Measurements from ENCODE around the gene C16orf54. TPM values are rescaled to one million over a fixed set of nuclear protein-coding genes. Genes with fewer than 3 reads are reported as not detected.
A peak's percentile ranks its signal among the peaks of the same experiment; 100 is the strongest.

The C16orf54 gene
- total and polyA plus RNA-seq, 4 donors: 0.38 to 2.4 (median 0.84) TPM

GRCh38 chr16:29702269-29702668 lies 43.5 kb downstream of the C16orf54 start (continued):
- no peak for TF ChIP-seq GABPA (IDR thresholded peaks at IDR 0.05 in 1 of 2, conservative IDR thresholded peaks at IDR 0.05 in 1 of 2)
- TF ChIP-seq MAX (IDR thresholded peaks at IDR 0.05): no peak

- no peaks in the 10 kb centered on the region for H3K9me3 ChIP-seq (ENCODE audit: control insufficient read depth in 4 of 4, low read length in 3 of 4)
- H3K27me3 ChIP-seq (ENCODE audit: control insufficient read depth in 4 of 4, insufficient read depth in 4 of 4, low read length in 3 of 4): no peaks in the 10 kb centered on the region
- H3K36me3 ChIP-seq (ENCODE audit: control insufficient read depth in 4 of 4, insufficient read depth in 3 of 4, low read depth in 1 of 4, low read length in 3 of 4): peaks cover 0 to 2% (median 0%) of the 10 kb centered on the region in 4 donors
- no peak overlapping the region for H3K9ac ChIP-seq (ENCODE audit: low read depth in 1 of 2, low read length in 2 of 2)
- DNase-seq (ENCODE audit: low spot score): no peak
- 83% methylated on average over 5 of the region's 5 CpGs for WGBS
- no peak overlapping the region for H3K4me3 ChIP-seq (ENCODE audit: low read depth in 1 of 3, low read length in 3 of 3)
- peaks cover 0 to 3% (median 0%) of the 10 kb centered on the region in 4 donors for H3K4me1 ChIP-seq (ENCODE audit: control insufficient read depth in 4 of 4, insufficient read depth in 4 of 4, low read length in 3 of 4)
- no peak overlapping the region for H3K27ac ChIP-seq (ENCODE audit: low read depth in 1 of 2, low read length in 2 of 2)
- TF ChIP-seq ATF3 (IDR thresholded peaks at IDR 0.05) (no peak), RXRA (IDR thresholded peaks at IDR 0.05) (no peak), ZBTB33 (IDR thresholded peaks at IDR 0.05) (no peak), NR2F2 (IDR thresholded peaks at IDR 0.05) (no peak), HNF4G (IDR thresholded peaks at IDR 0.05) (no peak), YY1 (IDR thresholded peaks at IDR 0.05) (no peak), HNF4A (conservative IDR thresholded peaks at IDR 0.05) (no peak)
Observed at GRCh38 chr16:29701214-29701555, 44.6 kb downstream of the C16orf54 start.

GRCh38 chr16:29700253-29700987 lies 45.4 kb downstream of the C16orf54 start:
- TF ChIP-seq ZBTB33 (IDR thresholded peaks at IDR 0.05) (no peak), RAD21 (IDR thresholded peaks at IDR 0.05) (peak; percentile 86 to 89), CTCF (IDR thresholded peaks at IDR 0.05; ENCODE audit: low read depth, low read length, missing input control) (peak; percentile 94), REST (IDR thresholded peaks at IDR 0.05) (no peak)
- peaks cover 0 to 2% (median under 1%) of the 10 kb centered on the region in 4 donors for H3K36me3 ChIP-seq (ENCODE audit: control insufficient read depth in 4 of 4, insufficient read depth in 3 of 4, low read depth in 1 of 4, low read length in 3 of 4)
- no peak overlapping the region for H3K27ac ChIP-seq (ENCODE audit: low read depth in 1 of 2, low read length in 2 of 2)
- WGBS: 14% methylated on average over 14 of the region's 14 CpGs
- H3K9me3 ChIP-seq (ENCODE audit: control insufficient read depth in 4 of 4, low read length in 3 of 4): no peaks in the 10 kb centered on the region
- no peaks in the 10 kb centered on the region for H3K27me3 ChIP-seq (ENCODE audit: control insufficient read depth in 4 of 4, insufficient read depth in 4 of 4, low read length in 3 of 4)
- H3K4me1 ChIP-seq (ENCODE audit: control insufficient read depth in 4 of 4, insufficient read depth in 4 of 4, low read length in 3 of 4): peaks cover 0 to 3% (median 0%) of the 10 kb centered on the region in 4 donors
- H3K9ac ChIP-seq (ENCODE audit: low read depth in 1 of 2, low read length in 2 of 2): no peak overlapping the region
- DNase-seq (ENCODE audit: low spot score): peak; percentile 76
- no peak overlapping the region for H3K4me3 ChIP-seq (ENCODE audit: low read depth in 1 of 3, low read length in 3 of 3)
